Muscle layer of duodenum (tissue), 2 donors: Measurements from ENCODE around the gene APP.

Experiments used
- H3K27ac ChIP-seq: one replicate; pipeline ENCODE4 v1.7.0; 2013; ENCODE audit warnings: mild to moderate bottlenecking, low read length
- H3K27me3 ChIP-seq: one replicate; pipeline ENCODE4 v1.7.0; 2013; ENCODE audit warnings: low read depth, mild to moderate bottlenecking, control low read depth, low read length
- H3K36me3 ChIP-seq, 2 donors: one replicate each; pipeline ENCODE4 v1.7.0; 2013; ENCODE audit warnings: low read length in 2 of 2, control low read depth in 1 of 2, mild to moderate bottlenecking in 1 of 2; ENCODE audit not compliant: insufficient read depth in 2 of 2, control insufficient read depth in 1 of 2
- H3K4me1 ChIP-seq, 2 donors: one replicate each; pipeline ENCODE4 v1.7.0; 2013; ENCODE audit warnings: low read length in 2 of 2, mild to moderate bottlenecking in 2 of 2, control low read depth in 1 of 2, moderate library complexity in 1 of 2; ENCODE audit not compliant: insufficient read depth in 2 of 2, control insufficient read depth in 1 of 2
- H3K4me3 ChIP-seq, 2 donors: one replicate each; pipeline ENCODE4 v1.7.0; 2013; ENCODE audit warnings: low read length in 2 of 2, low read depth in 1 of 2, mild to moderate bottlenecking in 1 of 2
- H3K9me3 ChIP-seq, 2 donors: one replicate each; pipeline ENCODE4 v1.7.0; 2013; ENCODE audit warnings: low read length in 2 of 2, control low read depth in 1 of 2, mild to moderate bottlenecking in 1 of 2; ENCODE audit not compliant: control insufficient read depth in 1 of 2
- donor health status: healthy.

Gene APP

DNA sequence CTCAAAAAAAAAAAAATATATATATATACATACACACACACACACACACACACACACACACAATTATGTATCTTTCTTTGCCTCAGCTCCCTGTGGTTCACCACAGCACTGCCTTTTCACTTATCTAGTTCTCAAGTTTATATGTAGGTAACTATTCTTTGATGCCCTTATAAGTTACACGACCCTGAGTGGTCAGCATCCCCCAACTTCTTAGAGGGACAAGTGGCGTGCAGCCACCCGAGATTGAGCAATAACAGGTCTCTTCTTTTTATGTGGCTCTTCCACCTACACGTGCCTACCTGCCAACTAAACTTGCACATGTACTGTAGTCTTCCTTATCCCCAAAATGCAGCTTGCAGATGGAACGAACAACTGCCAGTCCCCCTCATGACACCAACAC is 315.0 kb downstream of the APP start:
- Histone ChIP-seq H3K27me3 (no peaks in the 10 kb centered on the region), H3K36me3 (no peaks in the 10 kb centered on the region), H3K4me1 (no peaks in the 10 kb centered on the region), H3K27ac (no peak overlapping the region), H3K9me3 (no peaks in the 10 kb centered on the region), H3K4me3 (no peak overlapping the region)

DNA sequence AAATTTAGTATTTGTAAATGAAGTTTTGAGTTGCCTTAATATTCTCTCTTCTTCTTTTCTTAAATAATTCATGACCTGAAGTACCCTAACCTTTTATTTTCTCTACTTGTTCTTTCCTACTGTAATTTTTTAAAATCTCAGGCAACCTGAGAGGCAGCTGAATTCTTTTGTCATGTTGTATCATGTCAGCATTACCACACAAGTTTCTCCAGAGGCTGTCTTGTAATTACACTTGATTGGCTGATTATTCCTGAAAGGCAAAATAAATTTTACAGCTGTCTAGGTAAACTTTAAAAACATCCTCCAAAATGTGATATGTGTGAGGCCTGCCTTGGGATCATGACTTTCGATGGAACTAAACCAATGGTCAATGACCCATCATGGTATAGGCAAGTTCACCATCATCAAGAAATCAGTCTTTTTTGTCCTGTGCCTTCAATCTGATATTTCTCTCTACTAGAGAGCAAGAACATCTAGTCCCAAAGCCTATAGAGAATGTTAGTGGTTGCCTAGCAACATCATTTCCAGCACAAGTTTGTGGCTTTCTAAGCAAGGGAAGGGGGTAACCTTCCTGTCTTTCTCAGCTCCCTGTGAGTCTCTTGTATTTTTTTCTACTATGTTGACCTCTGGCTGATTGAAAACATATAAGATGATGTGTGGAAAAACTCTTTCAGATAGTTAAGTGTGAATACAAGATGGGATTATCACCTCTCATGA is 320.3 kb downstream of the APP start:
- Histone ChIP-seq H3K36me3 (no peaks in the 10 kb centered on the region), H3K27ac (no peak overlapping the region), H3K9me3 (no peaks in the 10 kb centered on the region), H3K27me3 (no peaks in the 10 kb centered on the region), H3K4me3 (no peak overlapping the region), H3K4me1 (no peaks in the 10 kb centered on the region)

DNA sequence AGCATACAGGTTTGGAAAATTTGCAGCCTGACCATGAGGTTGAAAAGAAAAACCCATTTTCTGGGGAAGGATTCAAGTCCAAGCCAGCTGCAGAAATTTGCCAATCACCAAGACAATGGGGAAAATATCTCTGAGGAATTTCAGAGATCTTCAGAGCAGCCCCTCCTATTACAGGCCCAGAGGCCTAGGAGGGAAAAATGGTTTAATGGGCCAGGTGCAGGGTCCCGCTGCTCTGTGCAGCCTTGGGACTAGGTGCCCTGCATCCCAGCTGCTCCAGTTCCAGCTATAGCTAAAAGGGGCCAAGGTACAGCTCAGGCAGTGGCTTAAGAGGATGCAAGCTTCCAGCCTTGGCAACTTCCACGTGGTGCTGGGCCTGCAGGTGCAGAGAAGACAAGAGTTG is 322.3 kb downstream of the APP start:
- Histone ChIP-seq H3K9me3 (no peaks in the 10 kb centered on the region), H3K4me1 (no peaks in the 10 kb centered on the region), H3K4me3 (no peak overlapping the region), H3K36me3 (no peaks in the 10 kb centered on the region), H3K27ac (no peak overlapping the region), H3K27me3 (no peaks in the 10 kb centered on the region)

DNA sequence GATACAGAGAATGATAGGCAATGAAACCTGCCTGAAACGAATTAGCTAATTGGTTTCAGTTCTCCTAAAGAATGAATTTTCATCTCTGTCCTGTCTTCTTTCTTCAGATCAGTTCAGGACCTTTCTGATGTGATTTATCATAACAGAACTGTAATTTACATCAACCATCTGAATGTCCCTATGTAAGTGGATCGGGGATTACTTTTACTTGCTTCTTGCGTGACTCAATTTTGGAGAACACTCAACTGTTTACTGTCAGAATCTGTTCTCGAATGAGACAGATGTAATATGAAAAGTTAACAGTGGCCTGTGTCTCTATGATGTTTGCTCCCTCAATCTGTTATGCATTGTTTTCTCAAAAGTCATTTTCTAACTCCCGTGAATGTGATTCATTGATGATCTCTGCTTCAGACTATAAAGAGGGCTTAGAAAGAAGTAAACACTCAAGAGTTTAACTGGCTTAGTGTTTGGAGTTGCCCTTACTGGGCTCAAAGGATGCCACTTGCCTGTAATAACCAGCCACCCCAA is 324.8 kb downstream of the APP start:
- H3K27me3 ChIP-seq: no peaks in the 10 kb centered on the region
- no peaks in the 10 kb centered on the region for H3K4me1 ChIP-seq
- H3K9me3 ChIP-seq: no peaks in the 10 kb centered on the region
- no peaks in the 10 kb centered on the region for H3K36me3 ChIP-seq
- H3K27ac ChIP-seq: no peak overlapping the region
- H3K4me3 ChIP-seq: no peak overlapping the region

DNA sequence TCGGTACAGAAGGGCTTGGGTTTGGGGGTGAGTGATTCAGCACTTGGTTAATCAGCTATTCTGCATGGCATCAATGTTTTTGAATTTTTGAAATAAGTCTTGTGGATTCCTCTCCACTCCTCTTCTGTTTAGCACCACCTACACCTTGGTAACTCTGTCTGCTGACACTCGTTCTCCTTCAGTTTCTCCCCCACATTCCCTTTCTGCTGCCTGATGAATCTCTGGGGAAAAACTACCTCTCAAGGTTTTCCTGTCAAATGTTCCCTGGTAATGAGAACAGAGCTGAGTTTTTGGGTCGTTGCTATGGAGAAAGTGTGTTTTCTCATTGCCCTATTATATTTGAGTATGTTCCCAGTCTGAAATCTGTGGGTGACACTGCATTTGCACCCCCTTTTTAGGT is 327.6 kb downstream of the APP start:
- no peaks in the 10 kb centered on the region for H3K27me3 ChIP-seq
- no peak overlapping the region for H3K27ac ChIP-seq
- H3K9me3 ChIP-seq: no peaks in the 10 kb centered on the region
- H3K4me3 ChIP-seq: no peak overlapping the region
- no peaks in the 10 kb centered on the region for H3K36me3 ChIP-seq
- H3K4me1 ChIP-seq: no peaks in the 10 kb centered on the region

DNA sequence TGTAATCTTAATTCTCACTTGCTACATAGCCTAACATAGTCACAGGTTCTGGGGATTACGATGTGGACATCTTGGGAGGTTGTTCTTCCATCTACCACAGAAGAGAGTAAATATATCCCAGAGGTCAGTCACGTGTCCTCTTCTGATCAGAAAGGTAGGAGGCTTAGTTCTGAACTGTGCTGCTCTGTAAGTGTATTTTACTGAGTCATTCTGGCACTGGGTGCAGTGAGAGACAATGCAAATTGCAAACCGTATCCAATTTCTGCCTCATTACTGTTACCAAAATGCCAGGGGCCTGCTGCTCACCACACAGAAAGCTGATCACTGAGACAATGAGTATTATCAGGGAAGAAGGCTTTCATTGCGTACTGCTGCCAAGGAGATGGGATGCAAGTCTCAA is 331.8 kb downstream of the APP start:
- H3K4me3 ChIP-seq: no peak overlapping the region
- H3K36me3 ChIP-seq: no peaks in the 10 kb centered on the region
- H3K27me3 ChIP-seq: no peaks in the 10 kb centered on the region
- H3K9me3 ChIP-seq: peaks cover 0 to under 1% of the 10 kb centered on the region in 2 donors
- peak overlapping the region; percentile 39 for H3K27ac ChIP-seq
- peaks cover 0 to 8% of the 10 kb centered on the region in 2 donors for H3K4me1 ChIP-seq

DNA sequence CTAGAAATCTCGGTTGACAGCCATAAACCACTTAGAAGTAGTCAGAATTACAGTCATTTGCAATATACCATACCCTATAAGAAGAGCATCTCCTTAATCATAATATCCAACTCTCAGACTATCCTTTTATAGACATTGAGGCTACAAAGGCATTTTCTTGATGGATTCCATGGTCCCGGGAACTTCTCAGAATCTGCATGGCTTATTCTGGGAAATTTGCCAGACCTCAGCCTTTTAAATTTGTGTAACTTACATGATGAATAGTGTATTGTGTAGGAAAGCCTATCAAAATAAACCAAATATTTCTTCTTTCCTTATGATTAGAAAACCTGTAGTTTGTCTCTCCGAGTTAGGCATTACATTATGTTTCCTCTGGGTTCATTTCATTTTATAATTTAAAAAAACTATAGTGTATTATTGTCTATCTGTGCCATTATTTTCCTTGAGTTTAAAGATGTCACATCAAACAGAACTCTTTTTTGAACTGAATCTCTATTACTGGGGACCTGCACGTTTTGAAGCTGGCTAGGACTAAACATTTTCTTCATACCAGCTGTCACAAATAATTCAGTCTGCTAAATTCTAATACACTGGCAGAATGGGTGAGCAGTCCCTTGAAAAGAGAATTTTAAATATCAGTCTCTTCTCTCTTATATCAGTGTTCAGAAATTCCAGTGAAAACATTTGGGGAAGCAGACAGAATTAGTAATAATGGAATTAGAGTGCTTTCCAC is 332.9 kb downstream of the APP start:
- no peaks in the 10 kb centered on the region for H3K36me3 ChIP-seq
- no peaks in the 10 kb centered on the region for H3K27me3 ChIP-seq
- H3K27ac ChIP-seq: peak overlapping the region; percentile 39
- peaks cover 0 to 8% of the 10 kb centered on the region in 2 donors for H3K4me1 ChIP-seq
- no peak overlapping the region for H3K4me3 ChIP-seq
- peaks cover 0 to 12% of the 10 kb centered on the region in 2 donors for H3K9me3 ChIP-seq

DNA sequence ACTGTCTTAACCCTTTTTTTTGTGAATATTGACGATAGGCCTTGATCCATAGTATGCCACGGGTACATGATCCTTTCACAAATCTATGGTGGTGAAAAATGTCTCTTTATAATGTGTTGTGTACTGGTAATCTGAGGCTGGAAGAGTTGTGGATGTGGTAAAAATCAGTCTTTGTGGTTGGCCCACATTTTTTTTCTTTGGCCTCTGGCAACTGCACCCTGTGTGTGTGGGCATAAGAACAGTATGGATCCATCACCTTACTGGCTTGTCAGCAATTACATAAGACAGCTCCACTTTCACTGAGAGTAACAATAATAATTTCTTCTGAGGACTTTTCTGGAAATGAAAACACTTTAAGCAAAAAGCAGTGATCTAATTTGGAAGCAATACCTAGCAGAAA is 334.2 kb downstream of the APP start:
- H3K36me3 ChIP-seq: no peaks in the 10 kb centered on the region
- peaks cover 0 to 8% of the 10 kb centered on the region in 2 donors for H3K4me1 ChIP-seq
- H3K27ac ChIP-seq: no peak overlapping the region
- no peak overlapping the region for H3K4me3 ChIP-seq
- no peaks in the 10 kb centered on the region for H3K27me3 ChIP-seq
- H3K9me3 ChIP-seq: peaks cover 0 to 12% of the 10 kb centered on the region in 2 donors

DNA sequence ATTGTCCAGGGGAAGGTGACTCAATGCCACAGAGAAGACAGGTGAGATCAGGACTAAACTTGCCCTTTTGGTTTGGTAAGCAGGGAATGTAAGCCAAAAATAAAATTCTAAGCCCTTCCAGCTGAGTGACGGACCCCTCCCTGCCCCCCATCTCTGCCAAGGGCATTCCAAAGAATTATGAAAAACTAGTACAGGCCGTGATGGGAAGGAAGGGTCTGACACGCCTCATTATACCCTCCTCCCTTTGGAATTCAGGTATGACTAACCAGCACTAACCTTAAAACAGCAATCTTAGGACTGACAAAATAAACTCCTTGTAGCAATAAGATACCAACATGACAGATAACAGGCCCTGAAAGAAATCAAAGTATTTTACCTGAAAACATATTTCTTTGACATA is 336.2 kb downstream of the APP start:
- Histone ChIP-seq H3K36me3 (no peaks in the 10 kb centered on the region), H3K27ac (no peak overlapping the region), H3K4me1 (peaks cover 0 to 8% of the 10 kb centered on the region in 2 donors), H3K4me3 (no peak overlapping the region), H3K9me3 (peaks cover 0 to 12% of the 10 kb centered on the region in 2 donors), H3K27me3 (no peaks in the 10 kb centered on the region)

DNA sequence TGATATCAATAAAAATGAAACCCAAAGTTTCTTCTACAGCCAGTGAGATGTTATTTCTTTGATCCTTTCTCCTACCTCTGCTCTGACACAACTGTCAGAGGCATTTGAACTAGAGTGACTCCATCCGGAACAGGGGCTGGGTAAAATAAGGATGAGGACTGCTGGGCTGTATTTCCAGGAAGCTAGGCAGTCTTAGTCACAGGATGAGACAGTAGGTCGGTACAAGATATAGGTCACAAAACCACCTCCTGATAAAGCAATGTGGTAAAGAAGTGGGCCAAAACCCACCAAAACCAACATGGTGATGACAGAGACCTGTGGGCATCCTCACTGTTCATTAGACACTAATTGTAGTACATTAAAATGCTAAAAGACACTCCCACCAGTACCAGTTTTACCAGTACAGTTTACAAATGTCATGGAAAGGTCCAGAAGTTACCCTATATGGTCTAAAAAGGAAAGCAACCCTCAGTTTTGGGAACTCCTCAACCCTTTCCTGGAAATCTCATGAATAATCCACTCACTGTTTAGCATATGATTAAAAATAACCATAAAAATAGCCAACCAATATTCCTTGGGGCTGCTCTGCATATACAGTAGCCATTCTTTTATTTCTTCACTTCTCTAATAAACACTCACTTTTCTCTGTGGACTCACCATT is 339.1 kb downstream of the APP start:
- H3K36me3 ChIP-seq: no peaks in the 10 kb centered on the region
- peaks cover 0 to 4% of the 10 kb centered on the region in 2 donors for H3K4me1 ChIP-seq
- no peaks in the 10 kb centered on the region for H3K27me3 ChIP-seq
- H3K9me3 ChIP-seq: peaks cover 0 to 12% of the 10 kb centered on the region in 2 donors
- H3K4me3 ChIP-seq: no peak overlapping the region
- H3K27ac ChIP-seq: no peak overlapping the region
